Colonic mucosa (tissue), 4 donors: Measurements from ENCODE around the gene CBY2. TPM values are rescaled to one million over a fixed set of nuclear protein-coding genes. Genes with fewer than 3 reads are reported as not detected.

Experiments used
- DNase-seq: peaks from one replicate; pipeline ENCODE4 v3.0.0-alpha.2; 2020
- H3K27ac ChIP-seq: fragments of 200-600 bp; one replicate; pipeline ENCODE4 v1.8.0; 2021
- H3K27me3 ChIP-seq: fragments of 200-600 bp; one replicate; pipeline ENCODE4 v1.8.0; 2021
- H3K36me3 ChIP-seq: fragments of 200-600 bp; one replicate; pipeline ENCODE4 v1.8.0; 2021
- H3K4me1 ChIP-seq: fragments of 200-600 bp; one replicate; pipeline ENCODE4 v1.8.0; 2021; ENCODE audit warnings: mild to moderate bottlenecking
- H3K4me3 ChIP-seq: fragments of 200-600 bp; one replicate; pipeline ENCODE4 v1.8.0; 2021
- H3K9ac ChIP-seq, 2 donors: one replicate each; pipeline ENCODE4 v1.7.0; 2013; ENCODE audit warnings: control low read depth in 2 of 2, low read depth in 2 of 2, low read length in 2 of 2
- H3K9me3 ChIP-seq: fragments of 200-600 bp; one replicate; pipeline ENCODE4 v1.8.0; 2021
- CTCF ChIP-seq: fragments of 200-600 bp; IDR thresholded peaks from one replicate; pipeline ENCODE4 v1.8.0; 2022; ENCODE audit warnings: antibody characterized with exemption, mild to moderate bottlenecking
- intact Hi-C: fragments of 100-400 bp; cut with DNase I; formaldehyde crosslinking; loops from one replicate; pipeline ENCODE4 v1.14.1; 2022
- total RNA-seq, 2 donors: library from RNA; stranded (reverse); fragmentation: NEBNext Ultra II Directional in 1 of 2; extraction: Animal tissue kit (Norgen Biotek cat#: 25700) in 1 of 2; gene quantifications; one replicate each; pipeline ENCODE4 v1.2.1, GENCODE V29; 2021
- donor health status: healthy.
- donor health status: DM: no; HTN: no; CAD: no.
- donor health status: DM: no; HTN: no; CAD: no.

Gene CBY2
- total RNA-seq, 2 donors from 2014 or later: not detected

- TF ChIP-seq CTCF: no peak
- Histone ChIP-seq H3K4me1 (no peaks in the 10 kb centered on the region), H3K4me3 (no peak overlapping the region), H3K9ac (no peak overlapping the region), H3K36me3 (no peaks in the 10 kb centered on the region), H3K9me3 (no peaks in the 10 kb centered on the region), H3K27me3 (no peaks in the 10 kb centered on the region), H3K27ac (no peak overlapping the region)
- DNase-seq: no peak
- intact Hi-C loops: no loop called here
Measured at GRCh38 chr13:45742985-45743384, 40.9 kb downstream of the CBY2 start.

- TF ChIP-seq CTCF: no peak
- no peak overlapping the region for H3K9ac ChIP-seq
- DNase-seq: no peak
- H3K27ac ChIP-seq: no peak overlapping the region
- intact Hi-C loops: no loop called here
- no peaks in the 10 kb centered on the region for H3K27me3 ChIP-seq
- no peaks in the 10 kb centered on the region for H3K4me1 ChIP-seq
- no peaks in the 10 kb centered on the region for H3K36me3 ChIP-seq
- no peaks in the 10 kb centered on the region for H3K9me3 ChIP-seq
- H3K4me3 ChIP-seq: no peak overlapping the region
Measured at GRCh38 chr13:45744979-45745378, 42.9 kb downstream of the CBY2 start.

- no peak overlapping the region for H3K4me3 ChIP-seq
- H3K9ac ChIP-seq: no peak overlapping the region
- intact Hi-C loops: no loop called here
- no peaks in the 10 kb centered on the region for H3K27me3 ChIP-seq
- no peaks in the 10 kb centered on the region for H3K4me1 ChIP-seq
- no peaks in the 10 kb centered on the region for H3K36me3 ChIP-seq
- no peak for TF ChIP-seq CTCF
- no peaks in the 10 kb centered on the region for H3K9me3 ChIP-seq
- H3K27ac ChIP-seq: no peak overlapping the region
- DNase-seq: no peak
Measured at GRCh38 chr13:45747071-45747470, 45.0 kb downstream of the CBY2 start.

GRCh38 chr13:45748941-45749759 is 47.0 kb downstream of the CBY2 start:
- no peak overlapping the region for H3K4me3 ChIP-seq
- no peaks in the 10 kb centered on the region for H3K9me3 ChIP-seq
- H3K9ac ChIP-seq: no peak overlapping the region
- no peak for DNase-seq
- no peak for TF ChIP-seq CTCF
- intact Hi-C loops: no loop called here
- no peaks in the 10 kb centered on the region for H3K27me3 ChIP-seq
- no peak overlapping the region for H3K27ac ChIP-seq
- H3K4me1 ChIP-seq: no peaks in the 10 kb centered on the region
- no peaks in the 10 kb centered on the region for H3K36me3 ChIP-seq

- Histone ChIP-seq H3K36me3 (no peaks in the 10 kb centered on the region), H3K4me1 (no peaks in the 10 kb centered on the region), H3K9ac (no peak overlapping the region), H3K9me3 (no peaks in the 10 kb centered on the region), H3K27ac (no peak overlapping the region), H3K4me3 (no peak overlapping the region), H3K27me3 (no peaks in the 10 kb centered on the region)
- no peak for DNase-seq
- TF ChIP-seq CTCF: no peak
- intact Hi-C loops: no loop called here
Measured at GRCh38 chr13:45750566-45750965, 48.4 kb downstream of the CBY2 start.
